HTR-8/SVneo (cell line): ENCODE data around the gene RAPGEF6.
"Not testable (repeated sequence)": the region's sequence is repeated elsewhere in the genome, so short reads cannot be mapped to it uniquely, and the experiment has no call there.

ENCODE experiments used
- DNase-seq: peaks from one replicate; pipeline ENCODE4 v3.0.0; 2011; ENCODE audit warnings: low spot score, mixed read lengths; ENCODE audit not compliant: insufficient read length
- FAIRE-seq: peaks from 2 replicates; lab custom pipeline; 2011; peaks lifted over from hg19 to GRCh38; lab: Jason Lieb, UNC

Gene RAPGEF6

DNA sequence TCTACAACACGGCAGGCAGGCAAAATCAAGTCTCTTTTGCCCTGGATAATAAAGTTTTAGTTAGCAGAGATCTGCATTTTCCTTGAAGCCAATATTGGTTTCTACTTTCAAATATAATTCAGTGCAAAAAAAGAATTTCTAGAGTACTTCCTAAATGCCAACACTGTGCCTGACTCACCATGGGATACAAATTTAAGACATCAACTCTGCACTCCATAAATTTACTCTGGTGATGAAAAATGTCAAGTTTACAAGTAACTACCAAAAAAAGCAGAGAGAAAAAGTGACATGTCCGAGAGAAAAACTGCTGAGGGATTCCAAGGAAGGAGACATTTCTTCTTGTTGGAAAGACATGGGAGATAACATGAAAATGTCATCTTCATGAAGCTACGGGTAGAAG, 119.7 kb downstream of the RAPGEF6 start:
- no peak for FAIRE-seq
- DNase-seq = no peak

DNA sequence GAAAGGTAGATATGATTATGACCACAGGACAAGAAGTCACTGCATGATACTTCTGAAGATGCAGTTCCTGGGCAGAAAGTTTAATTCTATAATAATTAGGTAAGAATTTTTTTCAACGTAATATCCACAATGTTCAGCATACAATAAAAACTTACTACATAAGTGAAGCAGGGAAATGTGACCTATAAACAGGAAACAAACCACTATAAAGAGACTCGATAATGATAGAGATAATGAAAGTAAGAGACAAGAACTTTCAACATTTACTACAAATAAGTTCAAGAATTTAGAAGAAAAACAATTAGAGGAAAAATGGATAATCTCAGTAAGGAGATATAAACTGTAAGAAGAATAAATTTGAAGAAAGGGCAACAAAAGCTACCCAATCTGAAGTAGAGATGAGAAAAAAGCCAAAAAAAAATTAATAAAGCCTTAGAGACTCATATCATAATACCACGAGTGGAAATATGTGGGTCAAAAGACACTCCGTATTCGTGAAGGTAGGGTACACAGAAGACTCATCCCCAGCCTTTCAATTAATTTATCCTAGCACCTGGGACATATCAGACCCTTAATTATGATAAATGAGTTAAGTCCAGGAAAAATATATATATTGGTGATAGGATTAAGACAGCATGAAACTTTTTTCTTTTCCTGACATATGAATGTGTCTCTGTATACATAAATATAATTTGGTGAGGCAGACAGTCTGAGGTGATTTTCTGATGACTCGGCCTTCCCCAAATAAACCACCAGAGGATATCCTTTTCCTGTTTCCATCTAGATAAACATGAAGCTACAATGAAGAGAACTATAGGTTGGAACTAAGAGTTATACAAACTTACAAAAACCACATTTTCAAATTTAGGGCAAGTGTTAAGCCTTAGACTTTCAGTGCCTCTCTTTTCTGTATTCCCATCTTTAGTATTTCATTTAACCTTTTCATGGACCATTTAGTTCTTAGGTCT, 120.4 kb downstream of the RAPGEF6 start:
- FAIRE-seq (no peak), DNase-seq (no peak)

DNA sequence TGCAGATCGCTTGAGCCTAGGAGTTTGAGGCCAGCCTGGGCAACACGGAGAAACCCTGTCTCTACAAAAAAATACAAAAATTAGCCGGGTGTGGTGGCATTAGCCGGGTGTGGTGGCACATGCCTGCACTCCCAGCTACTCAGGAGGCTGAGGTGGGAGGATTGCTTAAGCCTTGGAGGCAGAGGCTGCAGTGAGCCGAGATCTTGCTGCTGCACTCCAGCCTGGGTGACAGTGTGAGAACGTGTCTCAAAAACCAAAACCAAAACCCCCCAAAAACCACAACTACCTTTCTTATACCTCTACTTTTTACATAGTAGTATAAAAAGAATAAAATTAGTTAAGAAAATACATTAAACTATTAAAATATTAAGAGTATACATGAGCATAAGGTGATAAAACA, 121.2 kb downstream of the RAPGEF6 start:
- FAIRE-seq (no peak), DNase-seq (no peak)

DNA sequence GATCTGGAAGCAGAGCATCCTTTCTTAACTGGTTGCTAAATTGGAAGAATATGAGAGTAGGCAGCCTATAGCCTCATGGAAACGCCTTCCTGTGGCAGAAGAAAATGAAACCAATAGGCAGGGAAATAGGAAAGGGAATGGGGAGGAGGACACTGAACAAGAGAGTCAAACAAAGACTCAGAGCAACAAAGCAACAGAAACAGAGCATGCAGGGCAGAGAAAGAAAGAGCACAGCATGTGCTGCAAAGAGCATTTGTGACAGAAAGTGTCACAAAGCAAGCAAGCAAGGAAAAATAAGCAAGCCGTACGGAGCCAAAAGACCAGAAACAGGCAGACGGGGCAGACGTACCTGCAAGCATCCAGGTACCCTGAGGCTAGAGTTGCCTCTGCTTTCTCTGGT, 123.1 kb downstream of the RAPGEF6 start:
- no peak for FAIRE-seq

DNA sequence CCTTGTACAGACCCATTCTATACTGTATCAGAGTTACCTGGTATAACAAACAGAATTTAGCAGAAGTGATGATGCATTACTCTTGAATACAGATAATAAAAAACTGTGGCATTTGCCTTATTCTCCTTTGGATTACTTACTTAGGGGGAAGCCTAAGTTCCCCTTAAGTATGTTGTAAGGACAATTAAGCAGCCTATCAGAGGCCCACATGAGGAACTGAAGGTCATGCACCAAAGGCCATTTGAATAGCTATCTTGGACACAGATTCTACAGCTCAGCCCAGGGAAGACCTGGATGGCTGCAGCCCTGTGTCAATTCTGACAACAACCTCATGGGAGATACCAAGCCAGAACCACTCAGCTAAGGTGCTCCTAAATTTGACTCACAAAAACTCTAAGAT, 125.2 kb downstream of the RAPGEF6 start:
- FAIRE-seq (no peak), DNase-seq (no peak)

More for the DNA sequence above, 123.1 kb downstream of the RAPGEF6 start:
- no peak for DNase-seq

DNA sequence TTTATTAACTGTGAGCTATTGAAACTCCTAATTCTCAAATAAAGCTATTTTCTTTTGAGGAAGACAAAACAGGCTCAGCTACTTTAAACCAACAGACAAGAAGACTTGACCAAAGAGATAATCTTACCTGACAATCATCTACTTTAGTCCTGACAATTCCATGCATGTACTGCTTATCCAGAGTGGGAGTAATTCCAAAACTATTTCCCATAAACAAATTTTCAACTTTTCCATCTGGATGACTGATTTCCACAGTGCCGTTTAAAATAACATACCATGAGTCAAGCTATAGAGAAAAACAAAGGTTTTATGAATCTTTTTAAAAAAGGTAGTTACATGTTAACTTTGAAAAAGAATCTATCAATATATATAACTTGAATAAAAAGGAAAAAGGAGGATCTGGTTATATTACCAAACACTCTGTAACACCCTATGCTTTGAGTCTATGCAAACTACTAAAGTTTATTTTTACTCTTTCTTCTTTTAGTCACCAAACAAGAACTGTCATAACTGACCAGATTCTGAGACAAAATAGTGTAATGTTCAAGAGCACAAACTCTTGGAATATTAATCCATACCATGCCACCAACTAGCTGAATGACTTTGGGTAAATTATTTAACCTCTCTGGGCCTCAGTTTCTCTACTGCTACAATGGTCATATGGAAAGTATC, 129.7 kb downstream of the RAPGEF6 start:
- DNase-seq (no peak), FAIRE-seq (no peak)

DNA sequence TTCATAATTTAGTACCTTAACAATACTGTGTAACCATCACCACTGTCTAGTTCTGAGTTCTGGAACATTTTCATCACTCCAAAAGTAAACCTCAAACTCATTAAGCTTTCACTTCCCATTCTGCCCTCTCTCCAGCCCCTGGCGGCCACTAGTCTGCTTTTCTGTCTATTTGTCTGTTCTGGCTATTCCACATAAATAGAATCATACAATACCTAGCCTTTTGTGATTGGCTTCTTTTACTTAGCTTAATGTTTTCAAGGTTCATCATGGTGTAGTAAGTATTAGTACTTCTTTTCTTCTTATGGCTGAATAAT, 138.7 kb downstream of the RAPGEF6 start:
- no peak for FAIRE-seq

DNA sequence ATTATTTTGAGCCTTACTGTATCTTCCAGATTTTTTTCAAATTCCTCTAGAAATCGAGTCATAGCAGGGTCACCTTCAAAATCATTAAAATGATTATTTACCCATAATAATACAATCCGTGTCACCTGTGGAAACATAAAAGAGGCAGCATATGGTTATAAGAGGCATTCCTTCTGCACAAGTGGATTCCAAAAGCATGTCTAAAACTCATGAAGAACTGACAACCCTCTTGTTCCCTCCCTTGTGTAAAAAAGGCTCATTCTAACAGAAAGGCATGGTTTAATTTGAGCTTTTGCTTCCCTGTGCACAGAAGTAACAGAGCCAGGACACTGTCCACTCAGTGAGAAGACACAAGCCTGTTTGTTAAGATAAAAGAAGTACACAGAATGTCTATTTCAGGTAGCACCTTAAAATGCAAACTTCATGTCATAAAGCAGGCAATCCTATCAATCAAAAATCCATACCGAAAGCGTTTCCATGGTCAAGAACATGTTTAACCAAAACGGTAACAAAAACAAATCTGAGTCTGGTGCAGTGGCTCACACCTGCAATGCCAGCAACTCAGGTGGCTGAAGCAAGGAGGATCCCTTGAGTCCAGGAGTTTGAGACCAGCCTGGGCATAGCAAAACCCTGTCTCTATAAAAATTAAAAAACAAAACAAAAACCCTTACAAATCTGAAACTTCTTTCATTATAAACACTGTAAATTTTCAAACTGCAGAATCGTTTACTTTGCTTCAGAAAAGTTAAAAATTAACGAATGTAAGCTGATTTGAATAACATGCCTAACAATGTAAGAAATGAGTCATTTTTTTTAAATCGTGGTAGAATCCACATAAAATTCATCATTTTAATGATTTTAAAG, 139.3 kb downstream of the RAPGEF6 start:
- FAIRE-seq = no peak
- no peak for DNase-seq

More for the DNA sequence above, 138.7 kb downstream of the RAPGEF6 start:
- DNase-seq = no peak

DNA sequence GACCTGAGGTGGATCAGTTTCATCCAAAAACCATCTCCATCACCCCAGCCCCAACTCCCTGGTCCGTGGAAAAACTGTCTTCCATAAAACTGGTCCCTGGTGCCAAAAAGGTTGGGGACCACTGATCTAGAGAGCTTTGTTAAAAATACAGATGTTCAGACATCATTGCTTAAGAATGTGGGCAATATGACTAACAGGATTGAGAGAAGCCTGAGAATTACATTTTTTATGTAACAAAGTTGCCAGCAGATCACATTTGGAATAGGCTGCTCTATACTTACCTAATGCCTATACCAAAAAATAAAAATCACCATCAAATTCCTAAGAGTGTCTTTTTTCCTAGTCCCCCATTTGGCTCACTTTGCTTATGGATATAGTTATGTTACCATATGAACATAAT, 143.3 kb downstream of the RAPGEF6 start:
- FAIRE-seq (no peak), DNase-seq (no peak)

DNA sequence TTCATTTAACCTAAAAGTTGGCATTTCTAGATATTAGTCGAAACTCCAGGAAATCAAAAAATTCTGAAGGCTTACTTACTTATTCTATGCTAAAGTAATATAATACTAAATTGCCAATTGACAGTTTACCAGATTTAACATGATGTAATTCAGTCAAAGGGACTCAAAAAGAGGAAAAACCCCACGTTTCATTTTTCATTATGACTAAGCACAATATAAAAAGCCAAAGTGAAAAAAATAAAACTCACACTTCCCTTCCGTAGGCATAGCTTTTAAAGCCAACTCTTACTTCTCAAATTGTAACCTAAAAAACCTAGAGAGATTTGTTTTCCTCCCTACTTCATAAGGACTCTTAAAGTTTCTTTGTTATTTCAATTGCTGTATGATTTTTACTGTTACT, 146.6 kb downstream of the RAPGEF6 start:
- DNase-seq = no peak
- no peak for FAIRE-seq

DNA sequence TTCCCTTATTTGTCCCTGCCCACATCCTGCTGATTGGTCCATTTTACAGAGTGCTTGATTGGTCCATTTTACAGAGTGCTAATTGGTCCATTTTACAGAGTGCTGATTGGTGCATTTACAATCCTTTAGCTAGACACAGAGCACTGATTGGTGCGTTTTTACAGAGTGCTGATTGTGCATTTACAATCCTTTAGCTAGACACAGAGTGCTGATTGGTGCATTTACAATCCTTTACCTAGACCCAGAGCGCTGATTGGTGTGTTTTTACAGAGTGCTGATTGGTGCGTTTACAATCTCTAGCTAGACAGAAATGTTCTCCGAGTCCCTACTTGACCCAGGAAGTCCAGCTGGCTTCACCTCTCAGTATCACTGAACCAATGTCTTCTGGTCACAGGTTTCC, 147.7 kb downstream of the RAPGEF6 start:
- FAIRE-seq, DNase-seq: not testable (repeated sequence)

DNA sequence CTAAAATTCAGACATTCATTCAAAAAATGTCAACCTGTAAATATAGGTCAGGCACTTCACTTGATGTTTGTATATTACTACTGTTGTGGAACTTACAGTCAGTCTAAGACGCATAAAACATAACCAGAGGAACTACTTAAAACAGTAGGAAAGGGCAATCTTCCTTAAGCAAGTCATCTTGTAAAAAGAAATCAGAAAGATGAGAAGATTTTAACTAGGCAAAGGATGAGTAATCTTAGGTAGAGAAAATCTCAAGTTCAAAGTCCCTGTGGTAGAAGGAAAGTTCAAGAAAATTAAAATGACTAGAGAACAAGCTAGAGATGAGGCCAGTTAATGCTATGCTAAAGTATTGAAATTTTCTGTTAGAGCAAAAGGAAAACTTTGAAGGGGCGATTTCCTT, 152.4 kb downstream of the RAPGEF6 start:
- DNase-seq (no peak), FAIRE-seq (no peak)

DNA sequence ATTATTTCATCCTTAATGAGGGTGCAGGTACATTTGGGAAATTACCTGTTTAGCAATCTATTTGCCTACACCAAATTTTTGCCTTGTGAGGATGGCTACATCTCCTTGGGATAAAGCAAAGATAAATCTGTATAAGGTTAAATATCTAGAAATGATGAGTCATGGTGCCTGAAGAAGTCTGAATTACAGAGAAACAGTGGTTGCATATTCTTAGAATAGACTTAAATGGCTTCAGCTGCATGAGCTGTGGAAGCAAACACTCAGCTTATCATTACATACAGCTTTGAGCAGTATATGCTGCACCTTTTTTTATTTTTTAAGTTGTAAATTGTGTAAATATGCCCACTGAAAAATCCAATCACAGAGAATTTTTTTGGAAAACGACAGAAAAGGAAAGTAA, 153.5 kb downstream of the RAPGEF6 start:
- DNase-seq (no peak), FAIRE-seq (no peak)

DNA sequence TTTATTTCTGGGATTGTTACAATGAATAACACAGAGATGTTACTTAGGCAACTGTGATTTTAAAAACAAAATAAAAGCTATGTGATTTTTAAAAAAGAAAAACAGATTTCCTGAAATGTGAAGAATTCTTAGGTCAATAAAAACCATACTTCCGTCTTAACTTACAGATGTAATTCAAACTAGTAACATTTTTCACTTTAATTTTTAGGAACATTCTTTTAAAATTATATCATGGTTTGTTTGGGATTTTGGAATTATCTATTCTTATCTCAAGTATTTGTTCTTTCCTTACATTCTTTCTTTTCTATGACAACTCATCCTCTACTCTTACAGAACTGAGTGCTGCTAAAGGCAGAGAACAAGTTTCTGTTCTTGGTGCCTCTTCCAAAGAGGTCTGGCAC, 159.5 kb downstream of the RAPGEF6 start:
- DNase-seq = no peak
- no peak for FAIRE-seq

DNA sequence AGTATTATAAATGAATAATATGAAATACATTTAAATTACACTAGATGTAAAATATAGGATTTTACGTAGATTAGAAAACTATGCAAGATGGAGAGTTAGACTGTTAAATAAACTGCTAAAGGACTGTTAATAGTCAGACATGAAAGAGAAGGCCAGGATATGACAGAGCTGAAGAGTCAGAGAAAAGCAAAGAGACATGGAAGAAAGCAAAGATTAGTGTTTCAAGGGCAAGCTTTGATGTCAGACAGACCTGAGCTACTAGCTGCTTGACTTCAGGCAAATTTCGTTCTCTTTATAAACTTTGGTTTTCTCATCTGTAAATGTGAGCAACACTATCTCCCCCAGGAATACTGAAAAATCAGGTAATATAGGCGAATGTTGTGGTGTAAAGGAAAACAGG, 161.3 kb downstream of the RAPGEF6 start:
- FAIRE-seq = no peak
- no peak for DNase-seq

DNA sequence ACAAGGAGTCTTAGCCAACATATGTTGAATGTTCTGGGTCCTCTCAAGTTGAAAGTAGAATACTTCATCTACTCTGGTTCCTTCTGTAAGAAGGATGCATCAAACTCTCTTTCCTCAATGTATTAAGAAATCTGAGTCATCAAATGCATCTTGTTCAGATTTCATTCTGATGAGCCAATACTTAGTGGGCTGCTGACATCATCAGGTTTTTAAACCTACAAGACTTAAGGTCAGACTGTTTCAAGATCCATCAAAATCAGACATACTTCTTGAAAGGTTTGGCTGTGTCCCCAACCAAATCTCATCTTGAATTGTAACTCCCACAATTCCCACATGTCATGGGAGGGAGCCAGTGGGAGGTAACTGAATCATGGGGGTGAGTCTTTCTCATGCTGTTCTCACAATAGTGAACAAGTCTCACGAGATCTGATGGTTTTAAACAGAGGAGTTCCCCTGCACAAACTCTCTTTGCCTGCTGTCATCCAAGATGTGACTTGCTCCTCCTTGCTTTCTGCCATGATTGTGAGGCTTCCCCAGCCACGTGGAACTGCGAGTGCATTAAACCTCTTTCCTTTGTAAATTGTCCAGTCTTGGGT, 168.8 kb downstream of the RAPGEF6 start:
- peak; percentile 9 for DNase-seq
- no peak for FAIRE-seq

DNA sequence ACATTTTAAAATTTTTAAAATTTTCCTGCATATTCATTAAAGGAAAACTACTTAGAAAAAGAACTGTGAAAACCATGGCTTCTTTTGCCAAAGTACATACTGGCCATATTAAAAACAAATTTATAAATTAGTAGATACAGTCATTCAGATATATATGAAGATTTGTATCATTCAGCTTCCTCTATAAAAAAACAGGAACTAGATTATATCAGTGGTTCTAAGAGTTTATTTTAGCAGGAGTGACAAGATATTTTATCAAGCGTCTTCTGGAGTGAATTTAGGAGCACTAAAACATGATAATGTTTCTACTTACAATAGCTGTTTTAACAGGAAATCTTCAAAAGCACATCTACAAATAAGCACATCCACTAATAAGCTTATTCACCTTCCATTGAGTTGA, 171.4 kb downstream of the RAPGEF6 start:
- DNase-seq (no peak), FAIRE-seq (no peak)

DNA sequence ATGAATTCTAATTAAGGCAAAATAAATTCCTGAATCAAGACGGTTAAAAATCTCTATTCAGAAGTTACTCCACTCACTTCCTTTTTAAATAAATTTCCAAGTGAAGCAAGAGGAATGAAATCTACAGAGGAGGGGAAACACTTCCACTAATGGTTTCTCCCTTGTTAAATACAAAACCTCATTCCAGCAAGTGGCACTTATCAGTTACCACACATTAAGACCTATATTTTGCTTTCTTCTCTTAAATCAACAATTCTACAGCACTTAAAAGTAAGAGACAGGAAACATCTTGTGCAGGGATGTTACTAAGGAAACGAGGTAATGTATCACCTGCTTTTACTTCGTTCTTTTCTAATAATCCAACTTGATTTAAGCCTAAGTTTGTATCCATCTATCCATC, 172.6 kb downstream of the RAPGEF6 start:
- FAIRE-seq = no peak

DNA sequence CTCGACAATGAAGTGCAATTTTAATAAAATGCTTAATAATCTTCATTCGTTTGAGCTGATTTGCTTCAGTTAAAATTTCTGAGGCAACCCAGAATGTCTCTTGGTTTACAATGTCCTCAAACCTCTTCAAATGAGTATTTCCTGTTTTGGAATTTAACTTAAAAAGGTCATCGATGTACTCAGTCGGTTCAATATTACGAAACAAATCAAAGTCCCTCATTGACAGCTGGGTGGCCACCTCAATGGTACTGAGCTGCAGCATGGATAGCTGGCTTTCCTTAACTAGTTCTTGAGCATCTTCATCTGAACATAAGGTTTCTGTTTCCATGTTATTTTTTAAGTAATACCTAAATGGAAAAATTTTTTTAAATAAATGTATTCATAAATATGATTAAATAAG, 173.3 kb downstream of the RAPGEF6 start:
- FAIRE-seq (no peak), DNase-seq (no peak)

More for the DNA sequence above, 172.6 kb downstream of the RAPGEF6 start:
- no peak for DNase-seq

DNA sequence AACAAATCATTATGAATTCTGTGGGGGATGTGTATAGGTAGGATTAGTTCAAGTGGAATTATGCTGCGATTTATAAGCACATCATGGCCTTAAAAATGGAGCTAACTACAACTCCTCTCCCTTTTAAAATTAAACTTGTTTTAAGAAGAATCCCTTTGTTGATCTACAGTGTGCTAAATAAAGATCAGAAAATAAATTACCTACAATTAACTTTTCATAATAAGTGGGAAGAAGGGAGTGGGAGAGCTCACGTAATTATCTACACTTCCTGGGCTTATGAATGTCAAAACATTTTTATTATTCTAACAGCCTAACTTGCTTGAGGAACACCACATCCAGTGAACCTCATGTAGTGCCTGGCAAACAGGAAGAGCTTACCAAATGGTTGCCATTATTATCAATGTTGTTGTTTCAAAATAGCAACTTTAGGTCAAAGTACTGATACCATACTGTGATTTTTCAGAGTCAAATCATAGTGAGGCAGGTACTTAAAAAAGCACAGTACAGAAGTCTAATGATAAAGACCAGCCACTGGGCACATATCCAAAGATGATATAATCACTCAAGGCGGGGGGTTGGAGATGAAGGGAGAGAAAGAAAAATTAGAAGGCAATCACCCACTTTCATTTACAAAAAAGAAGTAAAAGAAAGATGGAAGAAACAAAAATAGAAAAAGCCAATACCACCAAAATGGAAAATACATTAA, 174.0 kb downstream of the RAPGEF6 start:
- DNase-seq (no peak), FAIRE-seq (no peak)
